ENCODE measurements around the gene TXNL4A.

TXNL4A gene

GRCh38 chr18:79971211-79971952 is 17.0 kb downstream of the TXNL4A start:
- TF ChIP-seq CEBPB (IDR thresholded peaks at IDR 0.05) (no peak), TEAD4 (IDR thresholded peaks at IDR 0.05) (no peak), REST (IDR thresholded peaks at IDR 0.05; ENCODE audit: low read depth) (no peak), ZBTB7A (IDR thresholded peaks at IDR 0.05; ENCODE audit: low read depth) (no peak), YY1 (IDR thresholded peaks at IDR 0.05; ENCODE audit: low read depth) (no peak), EGR1 (IDR thresholded peaks at IDR 0.05) (no peak), EP300 (IDR thresholded peaks at IDR 0.05; ENCODE audit: borderline replicate concordance) (no peak), TCF12 (IDR thresholded peaks at IDR 0.05; ENCODE audit: low read depth) (no peak), CREB1 (IDR thresholded peaks at IDR 0.05; ENCODE audit: low read depth) (no peak), NFIC (IDR thresholded peaks at IDR 0.05) (no peak), FOXM1 (IDR thresholded peaks at IDR 0.05; ENCODE audit: borderline replicate concordance, low read depth) (no peak)
- TF ChIP-seq, protein P1, sequence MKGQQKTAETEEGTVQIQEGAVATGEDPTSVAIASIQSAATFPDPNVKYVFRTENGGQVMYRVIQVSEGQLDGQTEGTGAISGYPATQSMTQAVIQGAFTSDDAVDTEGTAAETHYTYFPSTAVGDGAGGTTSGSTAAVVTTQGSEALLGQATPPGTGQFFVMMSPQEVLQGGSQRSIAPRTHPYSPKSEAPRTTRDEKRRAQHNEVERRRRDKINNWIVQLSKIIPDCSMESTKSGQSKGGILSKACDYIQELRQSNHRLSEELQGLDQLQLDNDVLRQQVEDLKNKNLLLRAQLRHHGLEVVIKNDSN (IDR thresholded peaks at IDR 0.05): no peak
- TF ChIP-seq, protein P2, sequence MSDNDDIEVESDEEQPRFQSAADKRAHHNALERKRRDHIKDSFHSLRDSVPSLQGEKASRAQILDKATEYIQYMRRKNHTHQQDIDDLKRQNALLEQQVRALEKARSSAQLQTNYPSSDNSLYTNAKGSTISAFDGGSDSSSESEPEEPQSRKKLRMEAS (IDR thresholded peaks at IDR 0.05): no peak

- TF ChIP-seq YY1 (IDR thresholded peaks at IDR 0.05; ENCODE audit: low read depth): no peak
- 0 out of 2 replicates have a peak, but pooled peaks have one; percentile 21 for TF ChIP-seq TAF1 (IDR thresholded peaks at IDR 0.05; ENCODE audit: low read depth)
Measured at GRCh38 chr18:79970419-79971133, 17.8 kb downstream of the TXNL4A start.

DNA sequence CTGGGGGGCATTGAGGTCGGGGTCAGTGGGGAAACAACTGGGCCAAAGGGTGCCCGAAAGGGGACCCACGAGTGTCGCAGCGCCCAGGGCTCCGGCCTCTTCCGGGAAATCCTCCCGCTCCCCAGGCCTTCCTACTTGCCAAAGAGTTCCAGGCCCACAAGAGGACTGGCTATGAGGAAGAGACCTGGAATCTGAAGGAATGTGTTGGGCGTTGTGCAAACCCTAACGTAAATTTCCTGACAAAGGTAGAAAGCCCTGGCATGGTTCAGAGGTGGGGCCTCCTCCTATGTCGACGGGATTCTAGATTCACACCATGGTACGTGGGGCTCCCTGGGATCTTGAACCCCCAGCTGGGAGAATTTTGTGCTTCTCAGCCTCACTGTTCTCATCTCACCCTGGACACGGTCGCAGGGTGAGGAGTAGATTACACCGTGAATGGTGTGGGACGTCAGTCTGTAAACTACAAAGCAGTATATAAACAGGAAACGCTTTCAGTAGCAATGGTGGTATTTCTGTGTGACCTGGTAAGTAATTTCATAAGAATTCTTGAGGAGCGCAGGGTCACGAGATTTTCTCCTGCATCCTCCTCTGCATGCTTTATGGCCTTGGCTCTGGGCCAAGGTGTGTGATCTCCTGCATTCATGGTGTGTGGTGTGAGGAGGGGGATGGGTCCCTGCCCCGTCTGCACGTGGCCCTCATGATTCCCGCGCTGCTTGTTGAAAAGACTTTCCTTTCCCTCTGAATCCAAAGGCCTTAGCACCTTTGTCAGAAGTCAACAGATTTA is 23.1 kb downstream of the TXNL4A start:
- TF ChIP-seq CEBPB (IDR thresholded peaks at IDR 0.05): peak; percentile 75
- TF ChIP-seq RAD21 (IDR thresholded peaks at IDR 0.05; ENCODE audit: low read depth): no peak
- no peak; the same call in 1 of the 2 replicates for TF ChIP-seq EGR1 (IDR thresholded peaks at IDR 0.05)
- TF ChIP-seq, protein P2 (IDR thresholded peaks at IDR 0.05): peak; percentile 90
- peak; percentile 93 for TF ChIP-seq NFIC (IDR thresholded peaks at IDR 0.05)
- TF ChIP-seq CREB1 (IDR thresholded peaks at IDR 0.05; ENCODE audit: low read depth): no peak
- no peak for TF ChIP-seq ZBTB7A (IDR thresholded peaks at IDR 0.05; ENCODE audit: low read depth)
- 0 out of 2 replicates have a peak, but pooled peaks have one; percentile 8 for TF ChIP-seq EP300 (IDR thresholded peaks at IDR 0.05; ENCODE audit: borderline replicate concordance)
- TF ChIP-seq REST (IDR thresholded peaks at IDR 0.05; ENCODE audit: low read depth): no peak
- peak; percentile 36; the same call in 1 of the 2 replicates for TF ChIP-seq TAF1 (IDR thresholded peaks at IDR 0.05; ENCODE audit: low read depth)
- TF ChIP-seq, protein P1 (IDR thresholded peaks at IDR 0.05): peak; percentile 64; the same call in 1 of the 2 replicates
- TF ChIP-seq TCF12 (IDR thresholded peaks at IDR 0.05; ENCODE audit: low read depth): peak; percentile 31
- TF ChIP-seq YY1 (IDR thresholded peaks at IDR 0.05; ENCODE audit: low read depth): peak; percentile 31; the same call in 1 of the 2 replicates
- peak; percentile 15; the same call in 1 of the 2 replicates for TF ChIP-seq FOXM1 (IDR thresholded peaks at IDR 0.05; ENCODE audit: borderline replicate concordance, low read depth)
- TF ChIP-seq TEAD4 (IDR thresholded peaks at IDR 0.05): peak; percentile 62

DNA sequence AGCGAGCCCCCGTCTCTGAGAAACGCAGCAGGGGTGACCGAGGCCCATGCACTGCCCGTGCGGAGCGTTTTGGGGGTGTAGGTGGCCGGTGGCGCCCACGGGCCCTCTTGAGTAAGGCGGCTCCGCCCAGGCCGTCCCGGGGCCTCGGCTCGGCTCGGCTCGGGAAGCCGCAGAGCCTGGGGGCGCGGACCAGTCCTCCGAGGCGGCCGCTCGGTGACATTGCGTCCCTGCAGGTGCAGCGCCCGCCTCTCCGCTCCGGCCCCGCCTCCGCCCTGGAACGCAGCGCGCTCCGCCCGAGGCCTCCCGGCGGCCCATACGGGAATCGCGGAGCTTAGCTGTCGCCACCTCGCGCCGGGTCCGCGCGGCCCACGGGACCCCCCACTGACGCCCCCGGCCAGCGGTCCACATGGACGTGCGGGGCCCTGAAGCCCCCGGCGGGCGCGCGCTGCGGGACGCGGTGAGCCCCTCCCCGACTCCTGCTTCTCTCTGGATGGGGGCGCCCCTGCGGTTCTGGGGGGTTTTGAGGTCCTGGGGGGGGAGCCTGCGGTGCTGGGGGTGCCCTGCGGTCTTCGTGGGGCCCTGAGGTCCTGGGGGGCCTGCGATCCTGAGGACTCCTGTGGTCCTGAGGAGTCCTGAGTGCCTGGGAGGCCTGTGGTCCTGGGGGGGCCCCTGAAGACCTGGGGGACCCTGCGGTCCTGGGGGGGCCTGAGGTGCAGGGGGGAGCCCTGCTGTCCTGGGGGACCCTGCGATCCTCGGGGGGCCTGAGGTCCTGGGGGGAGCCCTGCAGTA is 23.8 kb downstream of the TXNL4A start, which contains the start of gene HSBP1L1:
Gene HSBP1L1, plus strand, starts transcription at position 314 of the 789 bp plus-strand sequence. Its CDS starts 93 bp downstream, at position 407.
- TF ChIP-seq ZBTB7A (IDR thresholded peaks at IDR 0.05; ENCODE audit: low read depth) (peak; percentile 96), YY1 (IDR thresholded peaks at IDR 0.05; ENCODE audit: low read depth) (no peak), CREB1 (IDR thresholded peaks at IDR 0.05; ENCODE audit: low read depth) (no peak), TAF1 (IDR thresholded peaks at IDR 0.05; ENCODE audit: low read depth) (peak; percentile 18; the same call in 1 of the 2 replicates), EGR1 (IDR thresholded peaks at IDR 0.05) (no peak), FOXM1 (IDR thresholded peaks at IDR 0.05; ENCODE audit: borderline replicate concordance, low read depth) (no peak), TEAD4 (IDR thresholded peaks at IDR 0.05) (peak; percentile 53), NFIC (IDR thresholded peaks at IDR 0.05) (no peak), TCF12 (IDR thresholded peaks at IDR 0.05; ENCODE audit: low read depth) (no peak), CEBPB (IDR thresholded peaks at IDR 0.05) (no peak), EP300 (IDR thresholded peaks at IDR 0.05; ENCODE audit: borderline replicate concordance) (no peak), RAD21 (IDR thresholded peaks at IDR 0.05; ENCODE audit: low read depth) (peak; percentile 14; the same call in 1 of the 2 replicates), REST (IDR thresholded peaks at IDR 0.05; ENCODE audit: low read depth) (no peak)
- TF ChIP-seq, protein P2 (IDR thresholded peaks at IDR 0.05): peak; percentile 68; the same call in 1 of the 2 replicates
- TF ChIP-seq, protein P1 (IDR thresholded peaks at IDR 0.05): no peak

Measured in Ishikawa (cell line).